ENCODE measurements around the gene TMTC1. TPM values are rescaled to one million over a fixed set of nuclear protein-coding genes. Genes with fewer than 3 reads are reported as not detected.

Gene TMTC1
- total RNA-seq, 2 donors from 2014 or later = 76.3 to 160 TPM

DNA sequence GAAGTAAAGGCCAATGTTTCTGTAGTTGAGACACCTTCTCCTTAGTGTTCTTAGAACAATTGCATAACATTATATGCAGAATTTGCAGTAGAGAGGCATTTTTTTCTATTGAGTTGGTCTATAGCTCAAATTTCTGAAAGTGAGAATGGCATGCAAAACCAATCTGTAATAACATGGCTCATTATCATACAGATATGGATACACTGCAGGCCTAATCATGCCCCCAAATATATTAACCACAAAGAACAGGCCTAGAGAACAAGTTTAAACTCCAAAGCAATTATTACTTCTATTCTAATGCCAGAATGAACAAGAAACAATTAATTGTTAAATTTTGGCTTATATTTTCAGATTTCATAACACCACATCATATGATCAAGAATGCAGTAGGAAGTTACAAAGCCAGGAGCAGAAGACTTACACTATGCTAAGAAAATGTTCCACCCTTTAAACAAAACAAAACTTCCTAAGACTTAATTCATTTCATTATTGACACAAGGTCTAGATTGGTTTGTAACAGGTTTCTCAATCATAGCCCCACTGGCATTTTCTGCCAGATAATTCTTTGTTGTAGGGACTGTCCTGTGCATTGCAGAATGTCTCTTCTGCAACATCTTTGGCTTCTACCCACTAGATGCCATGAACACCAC lies 26.9 kb downstream of the TMTC1 start:
- Histone ChIP-seq H3K27me3 (replicated peaks; ENCODE audit: insufficient read depth) (no peaks in the 10 kb centered on the region), H3K27ac (no peak overlapping the region), H3K4me1 (ENCODE audit: control insufficient read depth in 1 of 2, low read depth in 2 of 2) (no peaks in the 10 kb centered on the region), H3K9me3 (no peaks in the 10 kb centered on the region), H3K4me3 (no peak overlapping the region), H3K36me3 (no peaks in the 10 kb centered on the region)
- no peak for DNase-seq (ENCODE audit: low spot score)
- TF ChIP-seq, protein P1, sequence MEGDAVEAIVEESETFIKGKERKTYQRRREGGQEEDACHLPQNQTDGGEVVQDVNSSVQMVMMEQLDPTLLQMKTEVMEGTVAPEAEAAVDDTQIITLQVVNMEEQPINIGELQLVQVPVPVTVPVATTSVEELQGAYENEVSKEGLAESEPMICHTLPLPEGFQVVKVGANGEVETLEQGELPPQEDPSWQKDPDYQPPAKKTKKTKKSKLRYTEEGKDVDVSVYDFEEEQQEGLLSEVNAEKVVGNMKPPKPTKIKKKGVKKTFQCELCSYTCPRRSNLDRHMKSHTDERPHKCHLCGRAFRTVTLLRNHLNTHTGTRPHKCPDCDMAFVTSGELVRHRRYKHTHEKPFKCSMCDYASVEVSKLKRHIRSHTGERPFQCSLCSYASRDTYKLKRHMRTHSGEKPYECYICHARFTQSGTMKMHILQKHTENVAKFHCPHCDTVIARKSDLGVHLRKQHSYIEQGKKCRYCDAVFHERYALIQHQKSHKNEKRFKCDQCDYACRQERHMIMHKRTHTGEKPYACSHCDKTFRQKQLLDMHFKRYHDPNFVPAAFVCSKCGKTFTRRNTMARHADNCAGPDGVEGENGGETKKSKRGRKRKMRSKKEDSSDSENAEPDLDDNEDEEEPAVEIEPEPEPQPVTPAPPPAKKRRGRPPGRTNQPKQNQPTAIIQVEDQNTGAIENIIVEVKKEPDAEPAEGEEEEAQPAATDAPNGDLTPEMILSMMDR (IDR thresholded peaks at IDR 0.05) = no peak
- no peak for ATAC-seq (ENCODE audit: insufficient number of reproducible peaks, low FRiP score, low read depth)

DNA sequence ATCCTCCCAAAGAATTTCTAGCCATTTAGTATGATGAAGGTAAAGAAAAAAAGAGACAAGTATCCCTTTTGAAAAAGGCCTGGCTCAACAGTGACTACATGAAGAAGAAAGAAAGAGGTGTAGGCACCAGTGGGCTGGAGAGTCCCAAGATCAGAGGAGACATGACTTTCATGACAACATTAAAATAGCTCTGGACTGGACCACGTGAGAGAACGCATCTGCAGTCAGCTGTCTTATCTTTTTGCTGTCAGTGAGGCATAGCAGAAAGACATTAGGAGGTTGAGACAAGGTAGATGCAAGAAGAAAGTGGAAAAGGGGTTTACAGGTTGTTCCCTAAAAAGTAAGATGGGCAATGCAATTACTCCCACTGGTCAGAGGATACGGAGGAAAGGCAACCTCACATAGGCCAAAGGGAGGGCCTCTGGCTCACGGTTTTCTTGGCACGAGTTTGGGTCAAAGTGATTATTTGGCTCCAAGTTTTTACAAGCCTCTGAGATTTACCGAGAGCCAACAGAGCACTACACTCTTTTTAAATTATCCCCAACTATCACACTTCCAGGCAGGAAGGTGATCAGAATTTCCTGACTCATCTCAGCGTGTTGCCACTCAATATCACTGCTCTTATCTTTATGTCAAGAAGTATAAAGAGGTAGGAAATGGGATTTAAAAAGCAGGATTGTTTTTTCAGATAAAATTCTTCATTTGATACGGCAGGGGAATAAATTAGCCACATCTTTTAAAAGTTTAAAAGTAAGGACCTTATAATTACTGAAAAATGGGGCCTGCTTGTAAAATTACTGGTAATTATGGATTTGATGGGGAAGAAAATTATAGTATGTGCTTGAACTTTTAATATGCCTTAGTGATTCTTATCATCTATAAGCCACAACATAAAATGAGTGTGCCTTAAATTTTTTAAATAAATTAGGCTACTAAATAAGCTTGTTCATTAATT lies 29.2 kb downstream of the TMTC1 start:
- DNase-seq (ENCODE audit: low spot score) (no peak), ATAC-seq (ENCODE audit: insufficient number of reproducible peaks, low FRiP score, low read depth) (no peak)
- H3K27ac ChIP-seq = no peak overlapping the region
- H3K9me3 ChIP-seq = no peaks in the 10 kb centered on the region
- no peaks in the 10 kb centered on the region for H3K27me3 ChIP-seq (replicated peaks; ENCODE audit: insufficient read depth)
- peaks cover 3% of the 10 kb centered on the region for H3K36me3 ChIP-seq
- TF ChIP-seq, protein P1 (IDR thresholded peaks at IDR 0.05) = no peak
- H3K4me3 ChIP-seq = no peak overlapping the region
- no peaks in the 10 kb centered on the region for H3K4me1 ChIP-seq (ENCODE audit: control insufficient read depth in 1 of 2, low read depth in 2 of 2)

DNA sequence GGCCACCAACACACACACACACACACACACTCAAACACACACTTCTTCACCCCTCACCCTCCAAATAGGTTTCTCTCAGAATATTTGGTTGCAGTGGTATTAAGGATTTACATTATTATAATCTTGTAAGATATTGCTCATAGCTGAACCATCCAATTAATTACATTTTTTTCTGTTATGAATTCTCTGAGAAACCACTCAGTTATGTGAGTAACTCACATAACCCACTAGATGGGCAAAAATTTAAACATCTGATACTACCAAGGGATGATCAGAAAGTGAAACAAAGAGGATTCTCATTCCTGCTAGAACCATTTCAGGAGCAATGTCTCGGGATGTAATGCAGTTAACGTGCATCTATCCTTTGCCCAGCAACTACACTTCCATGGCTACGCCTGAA lies 31.6 kb downstream of the TMTC1 start:
- Histone ChIP-seq H3K36me3 (peaks cover 3% of the 10 kb centered on the region), H3K4me3 (no peak overlapping the region), H3K27me3 (replicated peaks; ENCODE audit: insufficient read depth) (no peaks in the 10 kb centered on the region), H3K9me3 (no peaks in the 10 kb centered on the region), H3K27ac (no peak overlapping the region), H3K4me1 (ENCODE audit: control insufficient read depth in 1 of 2, low read depth in 2 of 2) (no peaks in the 10 kb centered on the region)
- no peak for DNase-seq (ENCODE audit: low spot score)
- TF ChIP-seq, protein P1 (IDR thresholded peaks at IDR 0.05) = no peak
- ATAC-seq (ENCODE audit: insufficient number of reproducible peaks, low FRiP score, low read depth) = no peak

DNA sequence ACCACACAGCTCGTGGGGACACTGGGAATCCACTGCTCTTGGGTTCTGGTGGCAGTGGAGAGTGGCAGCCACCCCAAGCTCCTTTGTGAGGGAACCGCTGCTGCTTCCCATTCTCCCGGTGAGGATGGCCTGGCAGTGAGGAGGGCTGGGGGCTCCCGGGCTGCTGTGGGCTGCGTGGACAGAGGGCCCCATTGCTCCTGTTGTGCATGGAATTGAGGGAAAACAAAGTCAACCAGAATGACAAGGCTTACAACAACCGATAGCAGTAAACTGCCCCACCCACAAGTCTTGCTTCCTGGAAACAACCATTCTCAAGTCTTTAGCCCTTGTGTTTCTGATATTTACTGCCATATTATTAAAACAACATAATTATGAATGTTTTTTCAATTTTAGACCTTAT lies 32.1 kb downstream of the TMTC1 start:
- Histone ChIP-seq H3K36me3 (peaks cover 3% of the 10 kb centered on the region), H3K9me3 (no peaks in the 10 kb centered on the region), H3K27me3 (replicated peaks; ENCODE audit: insufficient read depth) (no peaks in the 10 kb centered on the region), H3K27ac (no peak overlapping the region), H3K4me3 (no peak overlapping the region), H3K4me1 (ENCODE audit: control insufficient read depth in 1 of 2, low read depth in 2 of 2) (no peaks in the 10 kb centered on the region)
- ATAC-seq (ENCODE audit: insufficient number of reproducible peaks, low FRiP score, low read depth) = no peak
- TF ChIP-seq, protein P1 (IDR thresholded peaks at IDR 0.05) = no peak
- no peak for DNase-seq (ENCODE audit: low spot score)

DNA sequence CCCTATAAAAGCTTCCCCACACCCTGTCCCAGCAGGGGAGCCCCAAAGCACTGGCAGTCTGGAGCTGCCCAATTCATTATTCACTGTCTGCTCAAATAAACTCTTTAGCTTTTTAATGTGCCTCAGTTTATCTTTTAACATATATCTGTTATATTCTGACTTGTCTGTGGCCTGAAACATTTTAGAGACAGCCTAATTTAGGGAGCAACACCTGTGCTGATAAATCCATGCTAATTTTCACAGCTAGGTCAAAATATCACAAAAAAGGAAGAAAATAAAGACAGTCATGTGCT lies 32.9 kb downstream of the TMTC1 start:
- Histone ChIP-seq H3K4me1 (ENCODE audit: control insufficient read depth in 1 of 2, low read depth in 2 of 2) (no peaks in the 10 kb centered on the region), H3K27ac (no peak overlapping the region), H3K27me3 (replicated peaks; ENCODE audit: insufficient read depth) (no peaks in the 10 kb centered on the region), H3K36me3 (peaks cover 3% of the 10 kb centered on the region), H3K9me3 (no peaks in the 10 kb centered on the region), H3K4me3 (no peak overlapping the region)
- DNase-seq (ENCODE audit: low spot score) (no peak), ATAC-seq (ENCODE audit: insufficient number of reproducible peaks, low FRiP score, low read depth) (no peak)
- TF ChIP-seq, protein P1 (IDR thresholded peaks at IDR 0.05) = no peak
